ENCODE data around the gene AUTS2.

- TF ChIP-seq CBX5 (IDR thresholded peaks at IDR 0.05; ENCODE audit: low read depth): no peak
- no peak for TF ChIP-seq CEBPB (IDR thresholded peaks at IDR 0.05; ENCODE audit: borderline replicate concordance in 1 of 2, low read depth in 2 of 2, low read length in 2 of 2)
- TF ChIP-seq TAF1 (IDR thresholded peaks at IDR 0.05; ENCODE audit: borderline replicate concordance, low read depth, low read length): no peak
- no peak for TF ChIP-seq EGR1 (IDR thresholded peaks at IDR 0.05; ENCODE audit: borderline replicate concordance in 1 of 2, low read depth in 2 of 2, low read length in 2 of 2)
- no peak for TF ChIP-seq SUZ12 (IDR thresholded peaks at IDR 0.05; ENCODE audit: unreplicated experiment)
- TF ChIP-seq ZBTB11 (CRISPR knock-in tag; IDR thresholded peaks at IDR 0.05): no peak
- no peak for TF ChIP-seq CTCF (IDR thresholded peaks at IDR 0.05 in 2 of 3, conservative IDR thresholded peaks at IDR 0.05 in 1 of 3; ENCODE audit: control insufficient read depth in 2 of 3, extremely low read depth in 1 of 3, insufficient read depth in 1 of 3, low read depth in 3 of 3, low read length in 3 of 3)
- TF ChIP-seq FOXM1 (IDR thresholded peaks at IDR 0.05; ENCODE audit: low read depth, low read length): no peak
These were observed 619.3 kb downstream of the AUTS2 start for GRCh38 chr7:70217571-70217970.

All from GM12878 (cell line).